Lung (tissue), 12 donors: Measurements from ENCODE around the gene PBX3. TPM values are rescaled to one million over a fixed set of nuclear protein-coding genes. Genes with fewer than 3 reads are reported as not detected.

Experiments used
- ATAC-seq: fragments of 200-7000 bp; cut with Tn5 transposase; one replicate; pipeline ENCODE4 v1.9.1; 2020; ENCODE audit warnings: moderate number of reproducible peaks; ENCODE audit not compliant: insufficient read depth, low FRiP score
- DNase-seq, 3 donors: peaks; one replicate each; pipeline ENCODE4 v3.0.0-alpha.2; 2013 to 2017
- H3K27ac ChIP-seq, 2 donors: one replicate each; pipeline ENCODE4 v1.5.1; 2013; ENCODE audit warnings: mild to moderate bottlenecking in 2 of 2, moderate library complexity in 2 of 2, control low read depth in 1 of 2, inconsistent platforms in 1 of 2, low read depth in 1 of 2, low read length in 1 of 2
- H3K27me3 ChIP-seq, 3 donors: one replicate each; pipeline ENCODE4 v1.5.1; 2013; ENCODE audit warnings: low read length in 2 of 3; ENCODE audit not compliant: control insufficient read depth in 3 of 3, insufficient read depth in 3 of 3
- H3K36me3 ChIP-seq, 4 donors: one replicate each; pipeline ENCODE4 v1.5.1; 2013; ENCODE audit warnings: low read length in 4 of 4, mild to moderate bottlenecking in 1 of 4, moderate library complexity in 1 of 4; ENCODE audit not compliant: control insufficient read depth in 4 of 4, insufficient read depth in 4 of 4
- H3K4me1 ChIP-seq, 5 donors: one replicate each; pipeline ENCODE4 v1.5.1; 2013; ENCODE audit warnings: low read length in 5 of 5, mild to moderate bottlenecking in 2 of 5, moderate library complexity in 1 of 5; ENCODE audit not compliant: control insufficient read depth in 5 of 5, insufficient read depth in 5 of 5
- H3K4me3 ChIP-seq: one replicate; pipeline ENCODE4 v1.5.1; 2013; ENCODE audit warnings: mild to moderate bottlenecking, control low read depth, moderate library complexity
- H3K9ac ChIP-seq, 2 donors: one replicate each; pipeline ENCODE4 v1.5.1; 2013; ENCODE audit warnings: low read length in 2 of 2, control low read depth in 1 of 2; ENCODE audit not compliant: insufficient read depth in 1 of 2
- H3K9me3 ChIP-seq, 4 donors: one replicate each; pipeline ENCODE4 v1.5.1; 2013; ENCODE audit warnings: low read length in 3 of 4, mild to moderate bottlenecking in 1 of 4, moderate library complexity in 1 of 4; ENCODE audit not compliant: control insufficient read depth in 4 of 4, insufficient read depth in 3 of 4
- CTCF ChIP-seq: IDR thresholded peaks from 2 replicates; pipeline ENCODE4 v1.5.1; 2012; ENCODE audit warnings: mild to moderate bottlenecking; ENCODE audit errors: control extremely low read depth, extremely low read depth
- whole genome bisulfite sequencing, 2 donors: extraction: QIAGEN DNeasy Blood & Tissue Kit; methylation state at CpG; one replicate each; pipeline ENCODE4 v1.1.7; 2013; 5-methylcytosine and 5-hydroxymethylcytosine counted together
- polyA plus RNA-seq, 2 donors: library from polyadenylated mRNA; stranded (reverse); fragments of 200-250 nt; gene quantifications; one replicate each; pipeline ENCODE4 v1.2.1, GENCODE V29; 2013
- total RNA-seq, 2 donors: library from RNA; depleted of rRNA in 1 of 2; stranded (reverse); fragments of >200 nt in 1 of 2; gene quantifications; one replicate each; pipeline ENCODE4 v1.2.1, GENCODE V29; 2014 to 2021
- donor health status: control.
- donor health status: control.
- donor health status: Bipolar disorder and iron deficiency.
- donor health status: healthy.
- donor health status: DM: yes; HTN: yes; CAD: no.

Gene PBX3
- total and polyA plus RNA-seq, 4 donors: 8.6 to 60.4 (median 26.4) TPM

- 89 to 95% methylated on average over 11 of the region's 11 CpGs for WGBS, 2 donors
- ATAC-seq (no peak), DNase-seq (no peak)
- no peak overlapping the region for H3K27ac ChIP-seq
- no peaks in the 10 kb centered on the region for H3K9me3 ChIP-seq
- TF ChIP-seq CTCF: no peak
- no peak overlapping the region for H3K9ac ChIP-seq
- no peaks in the 10 kb centered on the region for H3K4me1 ChIP-seq
- no peak overlapping the region for H3K4me3 ChIP-seq
- no peaks in the 10 kb centered on the region for H3K36me3 ChIP-seq
- H3K27me3 ChIP-seq: no peaks in the 10 kb centered on the region
Observed at GRCh38 chr9:125991886-125992529, 244.8 kb downstream of the PBX3 start.

- WGBS, 2 donors: 79 to 83% methylated on average over 8 of the region's 8 CpGs
Observed at GRCh38 chr9:125992557-125992956, 245.4 kb downstream of the PBX3 start.

GRCh38 chr9:125993466-125993865, 246.3 kb downstream of the PBX3 start:
- H3K27me3 ChIP-seq: no peaks in the 10 kb centered on the region
- no peaks in the 10 kb centered on the region for H3K36me3 ChIP-seq
- ATAC-seq (no peak), DNase-seq (no peak)
- H3K9me3 ChIP-seq: no peaks in the 10 kb centered on the region
- no peak overlapping the region for H3K9ac ChIP-seq
- no peak for TF ChIP-seq CTCF
- H3K4me1 ChIP-seq: peaks cover 0 to 3% (median 0%) of the 10 kb centered on the region in 5 donors
- no peak overlapping the region for H3K4me3 ChIP-seq
- no peak overlapping the region for H3K27ac ChIP-seq
- 94 to 98% methylated on average over 15 of the region's 15 CpGs for WGBS, 2 donors

More at GRCh38 chr9:125992557-125992956, 245.4 kb downstream of the PBX3 start:
- Histone ChIP-seq H3K27ac (no peak overlapping the region), H3K9ac (no peak overlapping the region), H3K27me3 (no peaks in the 10 kb centered on the region), H3K4me3 (no peak overlapping the region), H3K4me1 (peaks cover 0 to under 1% (median 0%) of the 10 kb centered on the region in 5 donors), H3K36me3 (no peaks in the 10 kb centered on the region), H3K9me3 (no peaks in the 10 kb centered on the region)
- no peak for TF ChIP-seq CTCF
- DNase-seq (no peak), ATAC-seq (no peak)
